HCEC 1CT (cell line): ENCODE measurements around the gene LIMK1.

Experiments used
- DNase-seq: peaks from one replicate; pipeline ENCODE4 v3.0.0-alpha.2; 2017

LIMK1 gene

DNA sequence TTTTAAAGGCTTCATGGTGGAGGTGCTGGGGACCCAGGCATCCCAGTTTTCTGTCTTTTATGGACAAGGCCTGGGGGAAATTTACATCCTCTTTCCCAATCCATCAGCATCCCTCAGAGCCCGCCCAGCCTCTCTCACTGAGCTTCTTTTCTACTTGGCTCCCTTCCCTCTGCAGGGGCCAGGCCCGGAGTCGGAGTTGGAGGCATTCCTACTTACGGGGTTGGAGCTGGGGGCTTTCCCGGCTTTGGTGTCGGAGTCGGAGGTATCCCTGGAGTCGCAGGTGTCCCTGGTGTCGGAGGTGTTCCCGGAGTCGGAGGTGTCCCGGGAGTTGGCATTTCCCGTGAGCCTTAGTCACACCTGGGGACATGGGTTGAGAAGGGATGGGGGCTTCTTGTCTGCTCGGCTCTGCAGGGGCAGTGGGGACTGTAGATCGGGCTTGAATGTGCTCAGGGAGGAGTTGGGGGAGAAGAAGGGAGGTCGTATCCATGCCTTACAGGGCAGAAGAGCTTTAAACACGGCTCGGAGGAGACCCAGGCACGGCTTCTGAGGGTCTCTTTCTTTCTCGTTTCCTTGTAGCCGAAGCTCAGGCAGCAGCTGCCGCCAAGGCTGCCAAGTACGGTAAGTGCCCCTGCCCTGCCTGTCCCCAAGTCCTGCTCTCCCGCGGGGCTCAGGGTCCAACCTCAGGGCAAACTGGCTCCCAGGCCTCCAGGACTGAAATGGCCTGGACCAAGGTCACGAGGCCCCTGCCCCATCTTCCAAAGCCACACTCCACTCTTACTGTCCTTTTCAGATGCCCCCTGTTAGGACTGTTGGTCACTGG lies 27.3 kb upstream of the LIMK1 start:
- no peak for DNase-seq

DNA sequence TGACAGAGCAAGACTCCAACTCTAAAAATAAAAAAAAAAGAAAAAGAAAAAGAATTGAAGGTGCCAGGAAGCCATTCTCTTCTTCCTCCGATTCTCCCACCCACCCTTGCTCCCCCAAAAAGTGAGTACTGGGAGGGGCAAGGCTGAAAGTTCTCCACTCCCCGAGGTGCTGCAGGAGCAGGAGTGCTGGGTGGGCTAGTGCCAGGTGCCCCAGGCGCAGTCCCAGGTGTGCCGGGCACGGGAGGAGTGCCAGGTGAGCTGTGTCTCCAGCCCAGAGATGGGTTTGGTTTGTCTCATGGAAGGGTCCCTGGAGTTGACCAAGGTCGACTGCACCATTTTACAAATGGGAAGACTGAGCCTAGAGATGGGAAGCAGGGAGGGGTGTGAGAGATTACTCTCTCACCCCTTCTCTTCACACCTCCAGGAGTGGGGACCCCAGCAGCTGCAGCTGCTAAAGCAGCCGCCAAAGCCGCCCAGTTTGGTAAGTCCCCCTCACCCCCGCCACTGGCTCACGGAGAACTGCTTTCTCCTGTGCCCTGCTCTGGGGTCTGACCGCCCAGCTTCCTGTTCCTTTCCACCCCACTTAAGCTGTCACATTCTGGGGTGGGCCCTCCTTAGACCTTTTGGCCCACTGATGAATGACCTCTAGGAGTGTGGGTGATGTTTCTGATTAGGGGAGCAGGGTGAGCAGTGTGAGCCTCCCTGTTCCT lies 26.2 kb upstream of the LIMK1 start:
- no peak for DNase-seq

DNA sequence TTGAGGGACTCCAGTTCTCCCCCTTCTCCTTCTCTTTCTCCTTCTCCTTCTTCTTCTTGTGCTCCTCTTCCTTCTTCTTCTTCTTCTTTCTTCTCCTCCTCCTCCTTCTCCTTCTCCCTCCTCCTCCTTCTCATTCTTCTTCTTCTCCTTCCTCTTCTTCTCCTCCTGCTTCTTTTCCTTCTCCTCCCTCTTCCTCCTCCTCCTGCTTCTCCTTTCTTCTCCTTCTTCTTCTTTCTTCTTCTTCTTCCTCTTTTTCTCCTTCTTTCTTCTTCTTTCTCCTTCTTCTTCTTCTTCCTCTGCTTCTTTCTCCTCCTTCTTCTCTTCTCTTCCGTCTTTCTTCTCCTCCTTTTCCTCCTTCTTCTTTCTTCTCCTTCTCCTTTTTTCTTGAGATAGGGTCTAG lies 25.6 kb upstream of the LIMK1 start:
- no peak for DNase-seq

DNA sequence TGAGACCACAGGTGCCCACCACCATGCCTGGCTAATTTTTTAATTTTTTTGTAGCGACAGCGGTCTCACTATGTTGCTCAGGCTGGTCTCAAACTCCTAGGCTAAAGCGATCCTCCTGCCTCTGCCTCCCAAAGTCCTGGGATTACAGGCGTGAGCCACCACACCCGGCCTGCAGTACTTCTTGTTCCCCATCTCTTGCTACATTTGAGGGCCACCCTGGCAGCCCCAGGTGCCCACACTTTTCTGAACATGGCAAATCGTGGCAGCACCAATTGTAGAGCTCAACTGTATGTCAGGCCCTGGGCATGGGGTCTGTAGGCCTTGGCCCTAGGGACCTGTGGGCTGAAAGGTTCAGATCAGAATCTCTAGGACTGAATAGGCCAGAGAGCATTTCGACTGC lies 25.1 kb upstream of the LIMK1 start:
- no peak for DNase-seq

DNA sequence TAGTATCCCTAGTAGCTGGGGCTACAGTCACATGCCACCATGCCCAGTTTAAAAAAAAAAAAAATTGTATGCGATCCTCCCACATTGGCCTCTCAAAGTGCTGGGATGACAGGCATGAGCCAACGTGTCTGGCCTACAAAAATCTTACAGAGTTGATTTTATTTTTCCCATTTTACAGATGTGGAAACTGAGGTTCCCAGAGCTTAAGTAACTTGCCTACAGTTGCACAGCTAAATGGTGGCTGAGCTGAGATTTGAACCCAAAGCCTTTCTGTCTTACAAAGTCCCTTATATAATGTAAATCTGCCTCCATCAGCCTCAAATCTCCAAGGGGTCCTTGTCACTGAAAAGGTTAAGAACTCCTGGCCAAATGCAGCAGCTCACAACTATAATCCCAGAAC lies 24.6 kb upstream of the LIMK1 start:
- no peak for DNase-seq

DNA sequence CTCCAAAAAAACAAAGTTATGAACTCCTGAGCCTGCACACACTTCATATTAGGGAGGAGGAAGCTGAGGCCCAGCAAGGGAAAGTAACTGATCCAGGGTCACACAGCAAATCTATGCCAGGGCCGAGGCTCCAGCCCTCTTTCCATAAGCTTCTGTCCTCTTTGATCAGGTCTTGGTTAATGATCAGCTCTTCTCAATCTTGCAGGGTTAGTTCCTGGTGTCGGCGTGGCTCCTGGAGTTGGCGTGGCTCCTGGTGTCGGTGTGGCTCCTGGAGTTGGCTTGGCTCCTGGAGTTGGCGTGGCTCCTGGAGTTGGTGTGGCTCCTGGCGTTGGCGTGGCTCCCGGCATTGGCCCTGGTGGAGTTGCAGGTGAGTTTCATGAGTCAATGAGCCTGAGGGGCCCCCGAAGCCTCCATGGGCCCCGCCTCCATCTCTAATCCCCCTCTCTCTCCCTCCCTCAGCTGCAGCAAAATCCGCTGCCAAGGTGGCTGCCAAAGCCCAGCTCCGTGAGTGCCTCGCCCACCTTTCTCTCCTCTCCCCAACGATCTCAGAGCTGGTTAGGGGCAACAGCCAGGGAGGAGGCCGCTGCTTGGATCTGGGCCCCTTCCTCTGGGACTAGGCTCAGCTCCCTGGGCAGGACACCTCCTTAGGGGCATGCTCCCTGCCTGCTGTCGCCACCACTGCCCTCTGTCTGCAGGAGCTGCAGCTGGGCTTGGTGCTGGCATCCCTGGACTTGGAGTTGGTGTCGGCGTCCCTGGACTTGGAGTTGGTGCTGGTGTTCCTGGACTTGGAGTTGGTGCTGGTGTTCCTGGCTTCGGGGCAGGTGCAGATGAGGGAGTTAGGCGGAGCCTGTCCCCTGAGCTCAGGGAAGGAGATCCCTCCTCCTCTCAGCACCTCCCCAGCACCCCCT lies 23.7 kb upstream of the LIMK1 start:
- DNase-seq: no peak

DNA sequence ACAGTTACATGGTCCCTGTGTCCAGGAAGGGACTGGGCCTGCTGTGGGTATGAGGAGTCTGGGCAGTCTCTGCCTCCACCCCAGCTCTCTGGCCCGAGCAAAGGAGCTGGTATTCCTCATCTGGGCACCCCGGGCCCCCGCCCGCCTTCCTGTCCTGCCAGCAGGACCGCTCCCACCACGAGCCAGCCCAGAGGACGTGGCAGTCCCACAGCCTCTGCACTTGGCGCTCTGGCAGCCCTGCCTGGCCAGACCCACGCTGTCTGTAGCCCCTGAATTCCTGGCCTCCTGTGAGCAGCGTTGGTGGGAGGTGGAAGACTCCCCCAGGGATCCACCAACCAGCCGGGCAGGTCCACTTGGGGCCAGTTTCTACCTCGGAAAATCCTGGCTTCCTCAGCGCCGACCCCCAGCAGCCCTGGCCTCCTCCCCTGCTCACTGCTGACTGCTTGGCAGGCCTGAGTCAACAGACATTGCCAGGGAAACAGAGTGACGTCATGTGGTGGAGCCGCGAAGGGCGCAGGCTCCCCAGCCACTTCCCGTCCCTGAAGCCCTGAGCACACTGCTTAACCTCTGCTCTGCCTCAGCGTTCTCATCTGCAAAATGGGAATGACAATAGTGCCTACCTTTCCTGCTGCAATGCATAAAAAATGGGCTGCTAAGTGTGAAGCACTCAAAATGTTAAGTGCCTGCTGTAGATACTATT lies 21.6 kb upstream of the LIMK1 start:
- DNase-seq: peak; percentile 96

DNA sequence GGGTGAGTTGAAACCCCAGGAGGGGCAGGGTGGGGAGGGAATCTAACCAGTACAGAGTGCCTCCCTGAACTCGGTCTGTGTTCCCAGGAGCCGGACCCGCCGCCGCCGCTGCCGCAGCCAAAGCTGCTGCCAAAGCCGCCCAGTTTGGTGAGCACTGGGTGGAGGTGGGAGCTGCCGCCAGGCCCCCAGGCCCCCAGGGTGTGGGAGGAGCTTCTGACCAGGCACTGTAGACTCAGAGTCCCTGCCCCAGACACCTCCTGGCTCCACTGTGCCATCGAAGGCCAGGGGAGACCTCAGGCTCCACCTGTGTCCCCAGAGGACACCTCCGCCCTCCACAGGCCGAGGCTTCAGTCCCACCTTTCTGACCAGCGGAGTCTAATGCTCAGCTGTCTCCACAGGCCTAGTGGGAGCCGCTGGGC lies 20.4 kb upstream of the LIMK1 start:
- no peak for DNase-seq

DNA sequence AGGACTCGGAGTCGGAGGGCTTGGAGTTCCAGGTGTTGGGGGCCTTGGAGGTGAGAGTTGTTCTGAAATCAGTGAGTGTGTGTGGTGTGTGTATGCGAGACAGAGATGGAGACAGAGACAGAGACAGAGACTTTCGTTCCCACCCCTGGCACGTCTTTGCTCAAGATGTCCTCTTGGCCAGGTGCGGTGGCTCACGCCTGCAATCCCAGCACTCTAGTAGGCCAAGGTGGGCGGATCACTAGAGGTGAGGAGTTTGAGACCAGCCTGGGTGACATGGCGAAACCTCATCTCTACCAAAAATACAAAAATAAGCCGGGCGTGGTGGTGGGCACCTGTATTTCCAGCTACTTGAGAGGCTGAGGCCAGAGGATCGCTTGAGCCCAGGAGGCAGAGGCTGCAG lies 20.0 kb upstream of the LIMK1 start:
- no peak for DNase-seq

DNA sequence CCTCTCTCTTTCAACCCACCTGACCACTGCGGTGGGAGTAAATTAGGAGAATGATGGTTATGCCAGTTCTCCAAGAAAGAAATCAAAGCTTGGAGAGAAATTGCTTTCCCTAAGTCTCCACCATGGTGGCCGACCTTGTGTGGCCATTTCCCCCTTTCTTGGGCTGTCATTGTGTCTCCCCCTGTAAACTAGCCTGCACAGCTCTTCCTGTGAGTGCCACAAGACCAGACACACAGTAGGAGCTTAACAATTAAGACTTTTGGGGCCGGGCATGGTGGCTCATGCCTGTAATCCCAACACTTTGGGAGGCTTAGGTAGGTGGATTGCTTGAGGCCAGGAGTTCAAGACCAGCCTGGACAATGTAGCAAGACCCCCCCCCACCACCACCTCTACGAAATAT lies 18.9 kb upstream of the LIMK1 start:
- DNase-seq: no peak

DNA sequence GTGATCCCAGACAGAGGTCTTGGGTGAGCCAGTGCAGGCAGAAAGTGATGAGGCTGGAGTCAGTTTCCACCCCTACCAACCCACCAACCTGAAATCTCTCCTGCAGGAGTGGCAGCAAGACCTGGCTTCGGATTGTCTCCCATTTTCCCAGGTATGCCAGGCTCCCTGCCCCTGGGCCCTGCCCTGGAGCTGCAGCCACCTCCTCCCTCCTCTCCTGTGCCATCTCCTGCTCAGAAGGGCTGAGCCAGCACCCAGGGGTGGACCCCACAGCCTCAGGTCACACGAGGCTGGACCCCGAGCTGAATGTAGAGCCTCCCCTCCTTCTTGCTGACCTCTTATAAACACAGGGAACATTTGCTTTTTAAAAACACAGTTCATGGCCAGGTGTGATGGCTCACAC lies 17.0 kb upstream of the LIMK1 start:
- no peak for DNase-seq

DNA sequence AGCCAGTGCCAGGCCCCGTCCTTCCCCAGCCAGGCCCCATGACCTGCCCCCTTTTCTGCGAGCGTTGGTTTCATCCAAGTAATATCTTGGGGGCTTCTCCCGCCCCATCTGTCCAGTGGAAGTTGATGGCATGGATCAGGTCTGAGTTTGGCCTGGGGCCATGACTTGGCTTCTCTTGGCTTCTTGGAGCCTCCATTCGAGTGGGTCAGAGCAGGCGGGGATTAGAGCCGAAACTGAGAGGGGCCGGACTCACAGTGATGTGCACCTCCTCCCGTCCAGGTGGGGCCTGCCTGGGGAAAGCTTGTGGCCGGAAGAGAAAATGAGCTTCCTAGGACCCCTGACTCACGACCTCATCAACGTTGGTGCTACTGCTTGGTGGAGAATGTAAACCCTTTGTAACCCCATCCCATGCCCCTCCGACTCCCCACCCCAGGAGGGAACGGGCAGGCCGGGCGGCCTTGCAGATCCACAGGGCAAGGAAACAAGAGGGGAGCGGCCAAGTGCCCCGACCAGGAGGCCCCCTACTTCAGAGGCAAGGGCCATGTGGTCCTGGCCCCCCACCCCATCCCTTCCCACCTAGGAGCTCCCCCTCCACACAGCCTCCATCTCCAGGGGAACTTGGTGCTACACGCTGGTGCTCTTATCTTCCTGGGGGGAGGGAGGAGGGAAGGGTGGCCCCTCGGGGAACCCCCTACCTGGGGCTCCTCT lies 15.1 kb upstream of the LIMK1 start:
- no peak for DNase-seq

DNA sequence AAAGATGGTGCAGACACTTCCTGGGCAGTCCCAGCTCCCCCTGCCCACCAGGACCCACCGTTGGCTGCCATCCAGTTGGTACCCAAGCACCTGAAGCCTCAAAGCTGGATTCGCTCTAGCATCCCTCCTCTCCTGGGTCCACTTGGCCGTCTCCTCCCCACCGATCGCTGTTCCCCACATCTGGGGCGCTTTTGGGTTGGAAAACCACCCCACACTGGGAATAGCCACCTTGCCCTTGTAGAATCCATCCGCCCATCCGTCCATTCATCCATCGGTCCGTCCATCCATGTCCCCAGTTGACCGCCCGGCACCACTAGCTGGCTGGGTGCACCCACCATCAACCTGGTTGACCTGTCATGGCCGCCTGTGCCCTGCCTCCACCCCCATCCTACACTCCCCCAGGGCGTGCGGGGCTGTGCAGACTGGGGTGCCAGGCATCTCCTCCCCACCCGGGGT lies 14.5 kb upstream of the LIMK1 start:
- DNase-seq: no peak

DNA sequence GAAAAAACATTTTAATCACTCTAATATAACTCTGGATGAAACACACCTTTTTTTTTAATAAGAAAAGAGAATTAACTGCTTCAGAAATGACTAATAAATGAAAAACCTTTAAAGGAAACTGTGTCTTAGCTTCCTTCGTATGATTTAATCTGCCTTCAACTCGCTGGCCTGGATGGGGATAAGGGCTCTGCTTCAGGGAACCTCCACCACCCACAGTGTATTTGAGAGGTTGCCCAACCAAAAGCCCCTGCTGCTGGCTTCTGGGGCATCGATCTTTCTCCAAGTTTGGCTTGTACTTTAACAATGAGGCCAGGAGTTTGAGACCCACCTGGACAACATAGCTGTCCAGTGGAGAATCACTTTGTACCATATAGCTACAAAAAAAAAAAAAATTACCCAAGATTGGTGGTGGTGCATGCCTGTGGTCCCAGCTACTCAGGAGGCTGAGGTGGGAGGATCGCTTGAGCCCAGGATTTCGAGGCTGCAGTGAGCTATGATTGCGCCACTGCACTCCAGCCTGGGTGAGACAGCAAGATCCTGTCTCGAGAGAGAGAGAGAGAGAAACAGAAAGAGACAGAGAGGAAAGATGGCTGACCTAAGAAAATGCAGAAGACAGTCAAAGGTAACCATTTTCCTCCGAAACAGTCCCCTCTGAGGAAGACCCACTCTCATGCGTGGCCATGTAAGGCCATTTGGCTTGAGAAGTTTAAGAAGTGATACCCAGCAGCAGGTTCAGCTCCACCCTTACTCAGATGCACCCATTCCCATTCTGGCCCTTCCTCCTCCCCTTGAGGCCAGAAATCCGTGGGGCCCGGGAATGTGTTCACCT lies 13.6 kb upstream of the LIMK1 start:
- DNase-seq: no peak

DNA sequence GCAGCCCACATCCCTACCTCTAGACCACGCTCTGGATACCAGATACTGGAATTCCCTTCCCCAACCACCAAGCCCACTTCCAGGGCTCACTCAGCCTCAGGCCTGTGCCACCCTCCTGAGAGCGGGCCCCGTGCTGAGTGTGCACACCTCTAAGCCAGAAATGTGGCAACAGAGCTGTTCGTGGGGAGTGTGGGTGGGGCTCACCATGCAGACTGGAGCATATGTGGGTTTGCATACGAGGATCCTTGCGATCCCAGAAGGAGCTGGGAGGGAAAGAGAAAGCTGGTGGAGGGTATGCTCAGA lies 13.0 kb upstream of the LIMK1 start:
- DNase-seq: no peak

DNA sequence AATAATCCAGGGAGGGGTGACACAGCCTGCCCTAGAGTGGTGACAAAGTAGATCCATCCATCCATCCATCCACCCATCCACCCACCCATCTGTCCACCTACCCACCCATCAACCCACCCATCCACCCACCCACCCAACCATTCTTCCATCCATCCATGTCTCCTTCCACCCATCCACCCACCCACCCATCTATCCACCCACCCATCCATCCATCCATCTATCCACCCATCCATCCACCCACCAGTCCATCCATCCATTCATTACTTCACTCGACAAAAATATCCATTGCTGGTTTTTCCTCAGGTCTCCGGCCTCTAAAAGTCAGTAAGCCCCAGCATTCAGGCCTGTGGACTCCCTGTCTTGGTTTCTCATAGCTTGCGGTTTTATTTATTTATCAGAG lies 12.5 kb upstream of the LIMK1 start:
- no peak for DNase-seq

DNA sequence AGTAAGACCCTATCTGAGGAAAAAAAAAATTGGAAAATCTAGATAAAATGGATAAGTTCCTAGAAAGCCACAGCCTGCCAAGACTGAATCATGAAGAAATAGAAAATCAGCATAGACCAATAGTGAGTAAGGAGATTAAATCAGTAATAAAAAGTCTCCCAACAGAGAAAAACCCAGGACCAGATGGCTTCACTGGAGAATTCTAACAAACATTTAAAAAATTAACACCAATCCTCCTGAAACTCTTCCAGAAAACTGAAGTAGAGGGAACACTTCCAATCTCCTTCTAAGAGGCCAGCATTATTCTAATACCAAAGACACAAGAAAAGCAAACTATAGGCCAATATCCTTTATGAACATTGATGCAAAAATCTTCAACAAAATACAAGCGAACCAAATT lies 8.8 kb upstream of the LIMK1 start:
- DNase-seq: no peak

DNA sequence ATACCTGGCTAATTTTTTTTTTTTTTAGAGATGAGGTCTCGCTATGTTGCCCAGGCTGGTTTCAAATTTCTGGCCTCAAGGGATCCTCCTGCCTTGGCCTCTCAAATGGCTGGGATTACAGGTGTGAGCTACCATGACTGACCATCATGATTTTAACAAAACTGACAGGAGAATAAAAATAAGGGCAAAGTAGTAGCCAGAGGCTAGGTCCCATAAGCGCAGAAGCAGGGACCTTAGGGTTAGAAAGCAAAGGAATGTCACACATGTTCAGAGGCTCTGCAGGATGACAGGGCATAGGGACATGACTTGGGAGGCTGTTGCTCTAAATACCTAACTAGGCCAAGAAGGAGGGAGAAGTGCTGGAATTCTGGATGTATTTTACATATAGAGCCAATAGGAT lies 5.1 kb upstream of the LIMK1 start:
- DNase-seq: no peak

DNA sequence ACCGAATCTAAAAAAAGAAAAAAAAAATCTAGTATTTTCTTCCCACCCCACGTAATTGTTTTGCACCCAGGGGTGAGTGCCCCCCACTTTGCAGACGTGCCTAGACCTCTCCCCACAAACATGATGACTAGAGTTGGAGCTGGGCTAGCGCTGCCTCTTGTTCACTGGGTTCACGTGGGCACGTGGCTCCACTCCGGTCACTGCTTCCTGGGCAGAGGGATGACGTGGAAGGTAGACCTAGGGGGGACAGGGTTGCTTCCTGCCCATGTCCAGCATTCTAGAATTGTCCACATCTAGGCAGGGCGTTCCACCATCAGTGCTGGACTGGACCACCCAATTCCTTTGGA lies 861 bp upstream of the LIMK1 start:
- no peak for DNase-seq

DNA sequence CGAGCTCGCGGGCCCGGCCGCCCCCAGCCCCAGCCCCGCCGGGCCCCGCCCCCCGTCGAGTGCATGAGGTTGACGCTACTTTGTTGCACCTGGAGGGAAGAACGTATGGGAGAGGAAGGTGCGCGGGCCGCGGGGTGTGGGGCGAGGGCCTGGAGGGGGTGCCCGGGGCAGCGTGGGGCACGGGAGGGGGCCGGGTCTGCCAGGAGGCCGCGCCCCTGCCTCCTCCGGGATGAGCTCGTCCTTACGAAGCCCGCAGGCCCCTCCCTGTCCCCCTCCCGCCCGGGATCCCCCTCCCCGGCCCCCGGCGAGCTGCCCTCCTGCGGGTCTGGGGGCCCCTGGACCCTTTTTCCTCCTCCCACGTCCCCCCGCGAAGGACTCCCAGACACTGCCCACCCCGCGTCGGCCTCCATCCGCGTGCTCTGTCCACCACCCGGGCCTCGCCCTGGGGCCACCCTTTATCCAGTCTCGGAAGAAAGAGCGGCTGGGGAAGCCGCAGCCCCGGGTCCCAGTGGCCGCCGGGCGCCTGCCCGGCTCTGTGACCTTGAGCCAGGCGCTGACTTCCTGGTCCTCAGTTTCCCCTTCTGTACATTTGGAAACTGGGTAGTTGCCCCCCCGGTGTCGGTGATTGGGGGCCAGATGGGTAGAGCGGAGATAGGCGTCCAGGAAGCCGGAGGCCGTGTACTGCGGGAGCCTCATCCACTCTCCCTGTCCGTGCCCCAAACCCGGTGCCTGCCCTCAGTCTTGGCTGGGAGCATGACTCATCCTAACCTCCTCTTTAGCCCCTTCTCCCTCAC lies 521 bp downstream of the LIMK1 start:
- peak; percentile 83 for DNase-seq
